Measurements from ENCODE around the gene QSER1. TPM values are rescaled to one million over a fixed set of nuclear protein-coding genes. Genes with fewer than 3 reads are reported as not detected.

QSER1 gene
- total and polyA plus RNA-seq, 2 donors (not counting 1 experiment from before 2014, with no cell fraction given): 9.6 to 17.2 TPM

- Histone ChIP-seq H3K27ac (ENCODE audit: insufficient read depth, low read length) (no peak overlapping the region), H2AFZ (ENCODE audit: low read length) (no peak overlapping the region), H3K4me3 (replicated peaks in 1 of 4; ENCODE audit: control extremely low read depth in 1 of 4, insufficient read depth in 1 of 4, low read depth in 3 of 4, low read length in 4 of 4) (no peak overlapping the region), H3K4me1 (ENCODE audit: control insufficient read depth, extremely low read depth, insufficient read depth, low read length) (no peaks in the 10 kb centered on the region), H3K27me3 (ENCODE audit: control insufficient read depth, insufficient read depth, low read length) (no peaks in the 10 kb centered on the region), H3K36me3 (ENCODE audit: control insufficient read depth, insufficient read depth, low read length) (no peaks in the 10 kb centered on the region), H3K4me2 (ENCODE audit: extremely low read depth, insufficient read depth, low read length) (no peak overlapping the region), H3K79me2 (ENCODE audit: control insufficient read depth, insufficient read depth, low read length) (no peaks in the 10 kb centered on the region), H4K20me1 (ENCODE audit: control insufficient read depth, extremely low read depth, insufficient read depth, low read length) (no peaks in the 10 kb centered on the region), H3K9ac (ENCODE audit: insufficient read depth, low read length) (no peak overlapping the region), H3K9me3 (ENCODE audit: control insufficient read depth, insufficient read depth, low read depth, low read length) (no peaks in the 10 kb centered on the region)
- DNase-seq (ENCODE audit: low read depth in 2 of 2): no peak
- TF ChIP-seq EZH2 (IDR thresholded peaks at IDR 0.05; ENCODE audit: low read length, missing control alignments) (no peak), CTCF (conservative IDR thresholded peaks at IDR 0.05 in 1 of 2, IDR thresholded peaks at IDR 0.05 in 1 of 2; ENCODE audit: low read depth in 1 of 2, low read length in 2 of 2) (no peak)
Measured at GRCh38 chr11:32972781-32973180, 80.2 kb downstream of the QSER1 start.

GRCh38 chr11:32982626-32983025, 90.0 kb downstream of the QSER1 start:
- TF ChIP-seq CTCF (conservative IDR thresholded peaks at IDR 0.05 in 1 of 2, IDR thresholded peaks at IDR 0.05 in 1 of 2; ENCODE audit: low read depth in 1 of 2, low read length in 2 of 2) (no peak), EZH2 (IDR thresholded peaks at IDR 0.05; ENCODE audit: low read length, missing control alignments) (no peak)
- Histone ChIP-seq H3K9me3 (ENCODE audit: control insufficient read depth, insufficient read depth, low read depth, low read length) (no peaks in the 10 kb centered on the region), H3K4me1 (ENCODE audit: control insufficient read depth, extremely low read depth, insufficient read depth, low read length) (no peaks in the 10 kb centered on the region), H3K27me3 (ENCODE audit: control insufficient read depth, insufficient read depth, low read length) (no peaks in the 10 kb centered on the region), H3K36me3 (ENCODE audit: control insufficient read depth, insufficient read depth, low read length) (no peaks in the 10 kb centered on the region), H2AFZ (ENCODE audit: low read length) (no peak overlapping the region), H3K9ac (ENCODE audit: insufficient read depth, low read length) (no peak overlapping the region), H3K79me2 (ENCODE audit: control insufficient read depth, insufficient read depth, low read length) (no peaks in the 10 kb centered on the region), H3K4me3 (replicated peaks in 1 of 4; ENCODE audit: control extremely low read depth in 1 of 4, insufficient read depth in 1 of 4, low read depth in 3 of 4, low read length in 4 of 4) (no peak overlapping the region), H4K20me1 (ENCODE audit: control insufficient read depth, extremely low read depth, insufficient read depth, low read length) (no peaks in the 10 kb centered on the region), H3K4me2 (ENCODE audit: extremely low read depth, insufficient read depth, low read length) (no peak overlapping the region), H3K27ac (ENCODE audit: insufficient read depth, low read length) (no peak overlapping the region)
- DNase-seq (ENCODE audit: low read depth in 2 of 2): no peak

- Histone ChIP-seq H4K20me1 (ENCODE audit: control insufficient read depth, extremely low read depth, insufficient read depth, low read length) (no peaks in the 10 kb centered on the region), H3K27ac (ENCODE audit: insufficient read depth, low read length) (no peak overlapping the region), H3K4me2 (ENCODE audit: extremely low read depth, insufficient read depth, low read length) (no peak overlapping the region), H3K4me1 (ENCODE audit: control insufficient read depth, extremely low read depth, insufficient read depth, low read length) (no peaks in the 10 kb centered on the region), H3K9ac (ENCODE audit: insufficient read depth, low read length) (no peak overlapping the region), H3K36me3 (ENCODE audit: control insufficient read depth, insufficient read depth, low read length) (no peaks in the 10 kb centered on the region), H3K4me3 (replicated peaks in 1 of 4; ENCODE audit: control extremely low read depth in 1 of 4, insufficient read depth in 1 of 4, low read depth in 3 of 4, low read length in 4 of 4) (no peak overlapping the region), H3K27me3 (ENCODE audit: control insufficient read depth, insufficient read depth, low read length) (no peaks in the 10 kb centered on the region), H2AFZ (ENCODE audit: low read length) (no peak overlapping the region), H3K9me3 (ENCODE audit: control insufficient read depth, insufficient read depth, low read depth, low read length) (no peaks in the 10 kb centered on the region), H3K79me2 (ENCODE audit: control insufficient read depth, insufficient read depth, low read length) (no peaks in the 10 kb centered on the region)
- no peak for DNase-seq (ENCODE audit: low read depth in 2 of 2)
- TF ChIP-seq CTCF (conservative IDR thresholded peaks at IDR 0.05 in 1 of 2, IDR thresholded peaks at IDR 0.05 in 1 of 2; ENCODE audit: low read depth in 1 of 2, low read length in 2 of 2): no peak
- no peak for TF ChIP-seq EZH2 (IDR thresholded peaks at IDR 0.05; ENCODE audit: low read length, missing control alignments)
Measured at GRCh38 chr11:32983506-32983905, 90.9 kb downstream of the QSER1 start.
